ENCODE measurements around the gene SLC27A3. TPM values are rescaled to one million over a fixed set of nuclear protein-coding genes. Genes with fewer than 3 reads are reported as not detected.

Gene SLC27A3
- total and polyA plus RNA-seq, 10 of the 15 experiments (the other 5 are each of a cell fraction or from before 2014, with no cell fraction given), result 2.6 to 18.1 (median 8.3) TPM

GRCh38 chr1:153783233-153784190, 8.3 kb downstream of the SLC27A3 start (continued):
- peak; percentile 64; the same call in 1 of the 2 replicates for TF ChIP-seq ZNF687 (IDR thresholded peaks at IDR 0.05)
- TF ChIP-seq GATAD2B (conservative IDR thresholded peaks at IDR 0.05; ENCODE audit: low read depth), result peak; percentile 78
- TF ChIP-seq EZH2 (IDR thresholded peaks at IDR 0.05; ENCODE audit: borderline replicate concordance, control insufficient read depth, low read depth, low read length), result no peak
- no peak for TF ChIP-seq SUZ12 (IDR thresholded peaks at IDR 0.05; ENCODE audit: unreplicated experiment)
- TF ChIP-seq ZBTB11 (CRISPR knock-in tag; IDR thresholded peaks at IDR 0.05), result no peak
- TF ChIP-seq NR2C1 (IDR thresholded peaks at IDR 0.05), result no peak
- TF ChIP-seq SMC3 (IDR thresholded peaks at IDR 0.05; ENCODE audit: borderline replicate concordance, low read length), result no peak
- no peak for TF ChIP-seq BCL11A (IDR thresholded peaks at IDR 0.05; ENCODE audit: low read depth, low read length)
- TF ChIP-seq ZZZ3 (IDR thresholded peaks at IDR 0.05; ENCODE audit: control insufficient read depth, insufficient read length, low read depth), result no peak
- TF ChIP-seq NFYA (IDR thresholded peaks at IDR 0.05; ENCODE audit: borderline replicate concordance, low read depth, low read length), result no peak
- no peak for TF ChIP-seq CEBPZ (IDR thresholded peaks at IDR 0.05; ENCODE audit: low read depth, low read length)
- peak; percentile 87; the same call in 1 of the 2 replicates for TF ChIP-seq STAT1 (conservative IDR thresholded peaks at IDR 0.05)
- TF ChIP-seq EGR1 (IDR thresholded peaks at IDR 0.05; ENCODE audit: borderline replicate concordance in 1 of 2, low read depth in 2 of 2, low read length in 2 of 2), result peak in 1 of 2 experiments; percentile 65; a peak in 1 of 3 replicates

All from GM12878 (cell line).